Measurements from ENCODE around the gene TEAD1.

The TEAD1 gene

GRCh38 chr11:12789596-12790215 is 115.5 kb downstream of the TEAD1 start:
- no peak for DNase-seq (ENCODE audit: low read depth in 1 of 2, low spot score in 1 of 2)
- in situ Hi-C loops (cut with HindIII; ENCODE audit: low pct_unique_long_range_greater_than_20kb, low sequenced_read_pairs): no loop called here

GRCh38 chr11:12790861-12791616 is 116.8 kb downstream of the TEAD1 start:
- DNase-seq (ENCODE audit: low read depth in 1 of 2, low spot score in 1 of 2): no peak
- TF ChIP-seq JUND (IDR thresholded peaks at IDR 0.05; ENCODE audit: low read depth): no peak
- in situ Hi-C loops (cut with HindIII; ENCODE audit: low pct_unique_long_range_greater_than_20kb, low sequenced_read_pairs): no loop called here

More at GRCh38 chr11:12789596-12790215, 115.5 kb downstream of the TEAD1 start:
- no peak for TF ChIP-seq JUND (IDR thresholded peaks at IDR 0.05; ENCODE audit: low read depth)

- in situ Hi-C loops (cut with HindIII; ENCODE audit: low pct_unique_long_range_greater_than_20kb, low sequenced_read_pairs): no loop called here
- no peak for DNase-seq (ENCODE audit: low read depth in 1 of 2, low spot score in 1 of 2)
- no peak for TF ChIP-seq JUND (IDR thresholded peaks at IDR 0.05; ENCODE audit: low read depth)
Observed at GRCh38 chr11:12792018-12792417, 117.8 kb downstream of the TEAD1 start.

GRCh38 chr11:12792590-12792989 is 118.4 kb downstream of the TEAD1 start:
- DNase-seq (ENCODE audit: low read depth in 1 of 2, low spot score in 1 of 2): no peak

GRCh38 chr11:12793065-12793464 is 118.8 kb downstream of the TEAD1 start:
- in situ Hi-C loops (cut with HindIII; ENCODE audit: low pct_unique_long_range_greater_than_20kb, low sequenced_read_pairs): no loop called here
- DNase-seq (ENCODE audit: low read depth in 1 of 2, low spot score in 1 of 2): no peak
- no peak for TF ChIP-seq JUND (IDR thresholded peaks at IDR 0.05; ENCODE audit: low read depth)

More at GRCh38 chr11:12792590-12792989, 118.4 kb downstream of the TEAD1 start:
- in situ Hi-C loops (cut with HindIII; ENCODE audit: low pct_unique_long_range_greater_than_20kb, low sequenced_read_pairs): no loop called here
- TF ChIP-seq JUND (IDR thresholded peaks at IDR 0.05; ENCODE audit: low read depth): no peak

- in situ Hi-C loops (cut with HindIII; ENCODE audit: low pct_unique_long_range_greater_than_20kb, low sequenced_read_pairs): no loop called here
- no peak for TF ChIP-seq JUND (IDR thresholded peaks at IDR 0.05; ENCODE audit: low read depth)
- DNase-seq (ENCODE audit: low read depth in 1 of 2, low spot score in 1 of 2): no peak
Observed at GRCh38 chr11:12793506-12793905, 119.3 kb downstream of the TEAD1 start.

- no peak for DNase-seq (ENCODE audit: low read depth in 1 of 2, low spot score in 1 of 2)
- in situ Hi-C loops (cut with HindIII; ENCODE audit: low pct_unique_long_range_greater_than_20kb, low sequenced_read_pairs): no loop called here
- TF ChIP-seq JUND (IDR thresholded peaks at IDR 0.05; ENCODE audit: low read depth): no peak
Observed at GRCh38 chr11:12794576-12795230, 120.5 kb downstream of the TEAD1 start.

GRCh38 chr11:12797996-12798395 is 123.8 kb downstream of the TEAD1 start:
- no peak for DNase-seq (ENCODE audit: low read depth in 1 of 2, low spot score in 1 of 2)
- in situ Hi-C loops (cut with HindIII; ENCODE audit: low pct_unique_long_range_greater_than_20kb, low sequenced_read_pairs): no loop called here
- no peak for TF ChIP-seq JUND (IDR thresholded peaks at IDR 0.05; ENCODE audit: low read depth)

GRCh38 chr11:12798609-12799011 is 124.4 kb downstream of the TEAD1 start:
- in situ Hi-C loops (cut with HindIII; ENCODE audit: low pct_unique_long_range_greater_than_20kb, low sequenced_read_pairs): no loop called here
- peak in 1 of 2 experiments; percentile 25 for DNase-seq (ENCODE audit: low read depth in 1 of 2, low spot score in 1 of 2)

GRCh38 chr11:12799334-12799835 is 125.2 kb downstream of the TEAD1 start:
- no peak for DNase-seq (ENCODE audit: low read depth in 1 of 2, low spot score in 1 of 2)
- TF ChIP-seq JUND (IDR thresholded peaks at IDR 0.05; ENCODE audit: low read depth): no peak
- in situ Hi-C loops (cut with HindIII; ENCODE audit: low pct_unique_long_range_greater_than_20kb, low sequenced_read_pairs): no loop called here

More at GRCh38 chr11:12798609-12799011, 124.4 kb downstream of the TEAD1 start:
- TF ChIP-seq JUND (IDR thresholded peaks at IDR 0.05; ENCODE audit: low read depth): no peak

GRCh38 chr11:12800032-12800671 is 125.9 kb downstream of the TEAD1 start:
- no peak for TF ChIP-seq JUND (IDR thresholded peaks at IDR 0.05; ENCODE audit: low read depth)
- peak; percentile 32 to 68 for DNase-seq (ENCODE audit: low read depth in 1 of 2, low spot score in 1 of 2)
- in situ Hi-C loops (cut with HindIII; ENCODE audit: low pct_unique_long_range_greater_than_20kb, low sequenced_read_pairs): no loop called here

GRCh38 chr11:12800871-12801270 is 126.7 kb downstream of the TEAD1 start:
- in situ Hi-C loops (cut with HindIII; ENCODE audit: low pct_unique_long_range_greater_than_20kb, low sequenced_read_pairs): no loop called here
- DNase-seq (ENCODE audit: low read depth in 1 of 2, low spot score in 1 of 2): no peak
- TF ChIP-seq JUND (IDR thresholded peaks at IDR 0.05; ENCODE audit: low read depth): no peak
